ENCODE results near the gene FYB1. TPM values are rescaled to one million over a fixed set of nuclear protein-coding genes. Genes with fewer than 3 reads are reported as not detected.

Gene FYB1
- total RNA-seq, 1 donor from 2014 or later, result 45.0 TPM

DNA sequence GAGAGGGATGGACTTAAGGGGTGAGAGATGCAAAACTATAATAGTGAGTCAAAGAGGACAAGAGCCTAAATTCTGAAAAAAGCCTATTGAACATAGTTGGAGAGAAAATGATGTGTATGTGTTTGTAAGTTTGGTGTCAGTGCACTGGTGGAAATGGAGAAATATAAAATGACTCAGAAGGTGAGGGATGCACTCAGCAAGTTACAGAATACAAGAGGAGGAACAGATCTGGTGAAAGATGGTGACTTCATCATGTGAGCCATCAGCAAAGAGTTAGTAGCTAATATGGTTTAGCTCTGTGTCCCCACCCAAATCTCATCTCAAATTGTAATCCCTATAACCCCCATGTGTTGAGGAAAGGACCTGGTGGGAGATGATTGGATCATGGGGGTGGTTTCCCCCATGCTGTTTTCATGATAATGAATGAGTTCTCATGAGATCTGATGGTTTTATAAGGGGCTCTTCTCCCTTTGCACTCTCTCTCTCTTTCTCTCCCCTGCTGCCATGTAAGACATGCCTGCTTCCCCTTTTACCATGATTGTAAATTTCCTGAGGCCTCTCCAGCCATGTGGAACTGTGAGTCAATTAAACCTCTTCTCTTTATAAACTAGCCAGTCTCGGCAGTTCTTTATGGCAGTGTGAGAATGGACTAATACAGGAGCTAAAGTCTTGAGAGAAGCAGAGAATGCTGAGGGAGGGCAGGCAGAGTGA, 30.4 kb upstream of the FYB1 start:
- Histone ChIP-seq H3K27ac (no peak overlapping the region), H3K4me1 (no peaks in the 10 kb centered on the region), H3K4me3 (no peak overlapping the region), H3K9me3 (no peaks in the 10 kb centered on the region), H3K36me3 (no peaks in the 10 kb centered on the region), H3K27me3 (no peaks in the 10 kb centered on the region)
- TF ChIP-seq, protein P1, sequence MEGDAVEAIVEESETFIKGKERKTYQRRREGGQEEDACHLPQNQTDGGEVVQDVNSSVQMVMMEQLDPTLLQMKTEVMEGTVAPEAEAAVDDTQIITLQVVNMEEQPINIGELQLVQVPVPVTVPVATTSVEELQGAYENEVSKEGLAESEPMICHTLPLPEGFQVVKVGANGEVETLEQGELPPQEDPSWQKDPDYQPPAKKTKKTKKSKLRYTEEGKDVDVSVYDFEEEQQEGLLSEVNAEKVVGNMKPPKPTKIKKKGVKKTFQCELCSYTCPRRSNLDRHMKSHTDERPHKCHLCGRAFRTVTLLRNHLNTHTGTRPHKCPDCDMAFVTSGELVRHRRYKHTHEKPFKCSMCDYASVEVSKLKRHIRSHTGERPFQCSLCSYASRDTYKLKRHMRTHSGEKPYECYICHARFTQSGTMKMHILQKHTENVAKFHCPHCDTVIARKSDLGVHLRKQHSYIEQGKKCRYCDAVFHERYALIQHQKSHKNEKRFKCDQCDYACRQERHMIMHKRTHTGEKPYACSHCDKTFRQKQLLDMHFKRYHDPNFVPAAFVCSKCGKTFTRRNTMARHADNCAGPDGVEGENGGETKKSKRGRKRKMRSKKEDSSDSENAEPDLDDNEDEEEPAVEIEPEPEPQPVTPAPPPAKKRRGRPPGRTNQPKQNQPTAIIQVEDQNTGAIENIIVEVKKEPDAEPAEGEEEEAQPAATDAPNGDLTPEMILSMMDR (IDR thresholded peaks at IDR 0.05), result no peak
- ATAC-seq, result no peak
- intact Hi-C loops (cut with DNase I), result no loop called here
- DNase-seq, result no peak

DNA sequence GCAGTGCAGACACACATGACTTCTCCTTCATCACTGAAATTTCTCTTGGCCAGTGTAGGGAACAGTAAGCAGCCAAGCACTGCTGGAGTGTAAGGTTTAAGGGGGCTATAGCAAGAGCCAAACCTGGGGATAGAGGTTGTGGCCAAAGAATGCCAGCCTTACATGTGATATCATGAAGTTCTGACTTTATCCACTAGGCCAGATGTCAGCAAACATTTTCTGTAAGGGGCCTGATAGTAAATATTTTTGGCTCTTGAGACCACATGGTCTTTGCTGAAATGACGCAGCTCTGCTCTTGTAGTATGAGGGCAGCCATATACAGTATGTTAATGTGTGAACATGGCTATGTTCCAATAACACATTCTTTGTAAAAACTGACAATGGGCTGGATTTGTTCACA, 29.7 kb upstream of the FYB1 start:
- no peak for DNase-seq
- no peaks in the 10 kb centered on the region for H3K36me3 ChIP-seq
- no peak for ATAC-seq
- H3K4me1 ChIP-seq, result no peaks in the 10 kb centered on the region
- TF ChIP-seq, protein P1 (IDR thresholded peaks at IDR 0.05), result no peak
- no peak overlapping the region for H3K27ac ChIP-seq
- H3K9me3 ChIP-seq, result no peaks in the 10 kb centered on the region
- no peak overlapping the region for H3K4me3 ChIP-seq
- no peaks in the 10 kb centered on the region for H3K27me3 ChIP-seq
- intact Hi-C loops (cut with DNase I), result no loop called here

DNA sequence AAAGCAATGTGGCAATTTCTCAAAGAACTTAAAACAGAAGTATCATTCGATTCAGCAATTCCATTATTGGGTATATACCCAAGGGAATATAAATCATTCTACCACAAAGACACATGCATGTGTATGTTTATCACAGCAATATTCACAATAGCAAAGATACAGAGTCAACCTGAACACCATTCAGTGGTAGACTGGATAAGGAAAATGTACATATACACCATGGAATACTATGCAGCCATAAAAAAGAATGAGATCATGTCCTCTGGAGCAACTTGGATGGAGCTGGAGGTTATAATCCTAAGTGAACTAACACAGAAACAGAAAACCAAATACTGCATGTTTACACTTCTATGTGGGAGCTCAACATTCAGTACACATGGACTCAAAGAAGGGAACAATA, 21.4 kb upstream of the FYB1 start:
- Histone ChIP-seq H3K4me1 (no peaks in the 10 kb centered on the region), H3K27ac (no peak overlapping the region), H3K9me3 (peaks cover 6% of the 10 kb centered on the region), H3K36me3 (no peaks in the 10 kb centered on the region), H3K27me3 (no peaks in the 10 kb centered on the region), H3K4me3 (no peak overlapping the region)
- DNase-seq, result no peak
- ATAC-seq, result no peak
- TF ChIP-seq, protein P1 (IDR thresholded peaks at IDR 0.05), result no peak
- intact Hi-C loops (cut with DNase I), result no loop called here

DNA sequence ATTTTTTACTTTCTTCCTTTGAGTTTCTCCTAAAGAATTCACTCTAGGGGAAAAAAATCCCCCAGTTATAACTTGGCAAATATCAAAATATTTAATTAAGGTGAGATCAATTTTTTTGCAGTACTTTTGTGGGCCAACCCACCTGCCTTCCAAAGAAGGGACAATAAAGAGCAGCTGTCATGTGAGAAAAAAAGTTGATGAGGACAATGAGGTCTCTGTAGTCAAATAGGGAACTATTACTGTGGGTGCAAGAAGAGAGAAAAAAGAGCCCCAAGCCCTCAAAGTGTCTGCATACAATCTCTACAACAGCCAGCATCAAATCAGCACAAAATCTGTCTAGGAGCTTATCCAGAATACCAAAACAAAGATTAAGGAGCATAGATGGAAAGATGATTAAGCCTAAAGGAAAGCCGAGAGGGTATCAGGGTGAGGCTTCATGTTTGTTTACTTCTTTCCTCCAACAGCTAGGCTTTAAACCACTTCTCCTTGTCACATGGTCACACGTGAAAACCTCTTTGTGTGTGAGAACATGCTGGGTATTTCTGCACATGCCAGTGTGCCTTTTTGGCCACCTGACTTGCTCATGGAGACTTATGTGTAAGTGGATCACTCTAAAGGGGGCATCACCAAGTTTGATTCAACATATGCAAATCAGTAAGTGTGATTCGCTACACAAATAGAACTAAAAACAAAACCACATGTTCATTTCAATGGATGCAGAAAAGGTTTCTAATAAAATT, 19.2 kb upstream of the FYB1 start:
- intact Hi-C loops (cut with DNase I), result no loop called here
- H3K36me3 ChIP-seq, result no peaks in the 10 kb centered on the region
- no peaks in the 10 kb centered on the region for H3K4me1 ChIP-seq
- H3K4me3 ChIP-seq, result no peak overlapping the region
- ATAC-seq, result no peak
- H3K27me3 ChIP-seq, result no peaks in the 10 kb centered on the region
- H3K27ac ChIP-seq, result no peak overlapping the region
- TF ChIP-seq, protein P1 (IDR thresholded peaks at IDR 0.05), result no peak
- no peak for DNase-seq
- peaks cover 6% of the 10 kb centered on the region for H3K9me3 ChIP-seq

DNA sequence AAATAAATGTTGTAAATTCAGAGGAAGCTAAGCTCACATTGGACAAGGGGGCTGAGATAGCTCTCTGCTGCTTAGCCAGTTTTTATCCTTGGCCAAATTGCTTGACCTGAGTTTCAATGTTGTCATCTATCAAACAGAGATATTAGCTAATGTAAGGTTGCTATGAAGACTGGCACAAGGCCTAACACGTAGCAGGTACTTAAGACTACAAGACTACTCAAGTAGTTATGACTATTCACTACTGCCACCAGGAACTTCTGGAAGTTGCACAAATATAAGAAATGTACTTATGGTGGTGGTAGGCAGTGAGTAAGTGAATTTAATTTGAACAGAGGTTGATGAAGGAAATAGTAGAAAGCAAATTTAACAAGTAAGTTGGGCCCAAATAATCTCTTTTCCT, 17.4 kb upstream of the FYB1 start:
- DNase-seq (no peak), ATAC-seq (peak; percentile 44)
- Histone ChIP-seq H3K4me1 (no peaks in the 10 kb centered on the region), H3K27ac (no peak overlapping the region), H3K9me3 (peaks cover 6% of the 10 kb centered on the region), H3K27me3 (no peaks in the 10 kb centered on the region), H3K4me3 (no peak overlapping the region), H3K36me3 (no peaks in the 10 kb centered on the region)
- intact Hi-C loops (cut with DNase I), result no loop called here
- TF ChIP-seq, protein P1 (IDR thresholded peaks at IDR 0.05), result no peak
